K562 (cell line): ENCODE data around the gene BHLHE40. TPM values are rescaled to one million over a fixed set of nuclear protein-coding genes. Genes with fewer than 3 reads are reported as not detected.

Experiments
- HDAC1 ChIP-seq, 2 experiments: fragments of 450-650 bp; IDR thresholded peaks; 2 replicates each; pipeline ENCODE4 v1.6.1; 2016 to 2017; ENCODE audit warnings: inconsistent platforms in 1 of 2, mild to moderate bottlenecking in 1 of 2, moderate library complexity in 1 of 2
- L3MBTL2 ChIP-seq: fragments of 450-650 bp; IDR thresholded peaks from 2 replicates; pipeline ENCODE4 v1.6.1; 2016; ENCODE audit warnings: mild to moderate bottlenecking, moderate library complexity
- MECOM ChIP-seq: fragments of 250-450 bp; sonication (Bioruptor Pico); IDR thresholded peaks from 2 replicates; pipeline ENCODE4 v1.8.0; 2022; ENCODE audit warnings: inconsistent platforms
- NBN ChIP-seq: fragments of 450-650 bp; IDR thresholded peaks from 2 replicates; pipeline ENCODE4 v1.6.1; 2016; ENCODE audit warnings: low read depth, mild to moderate bottlenecking
- POLR2AphosphoS5 ChIP-seq: IDR thresholded peaks from 2 replicates; pipeline ENCODE4 v1.6.1; 2011; ENCODE audit warnings: mild to moderate bottlenecking, low read depth, low read length, moderate library complexity; ENCODE audit not compliant: control insufficient read depth, insufficient read depth
- POLR2B ChIP-seq: fragments of 450-650 bp; IDR thresholded peaks from 2 replicates; pipeline ENCODE4 v1.6.1; 2018; ENCODE audit warnings: low read depth; ENCODE audit not compliant: partially characterized antibody
- ZBTB1 ChIP-seq: sonication (generic); formaldehyde crosslinking; IDR thresholded peaks from 2 replicates; pipeline ENCODE4 v1.8.1; 2023; ENCODE audit warnings: missing genetic modification reagents, low read depth, mild to moderate bottlenecking, borderline replicate concordance
- ZNF24 ChIP-seq: fragments of 450-650 bp; IDR thresholded peaks from 2 replicates; pipeline ENCODE4 v1.6.1; 2016
- ZNF384 ChIP-seq: IDR thresholded peaks from 2 replicates; pipeline ENCODE4 v1.6.1; 2012; ENCODE audit warnings: low read depth, low read length, improper control_type of control experiment
- ZNF830 ChIP-seq: fragments of 250-450 bp; sonication (Bioruptor Pico); IDR thresholded peaks from 2 replicates; pipeline ENCODE4 v1.5.0; 2021; ENCODE audit warnings: mild to moderate bottlenecking
- polyA plus RNA-seq, 8 experiments: library from polyadenylated mRNA; depleted of rRNA in 4 of 8; stranded (reverse) in 5 of 8; unstranded in 3 of 8; fragments of >200 nt; fragmentation: Nextera tagmentation in 2 of 8; fragmentation: Illumina TruSeq in 1 of 8; extraction: Ambion mirVana in 2 of 8; extraction: Trizol in 1 of 8; gene quantifications; 2 replicates each; pipeline versions ENCODE4 v1.2.1 to v1.2.3, GENCODE V29; 2011 to 2014; ENCODE audit warnings: inconsistent platforms in 1 of 8, missing spikeins in 1 of 8
- total RNA-seq, 7 experiments: library from RNA; depleted of rRNA in 6 of 7; stranded (reverse); fragments of >200 nt in 6 of 7; fragmentation: Illumina TruSeq in 2 of 7; extraction: Trizol in 2 of 7; gene quantifications; 2 replicates each; pipeline versions ENCODE4 v1.2.1 to v1.2.3, GENCODE V29; 2011 to 2021; ENCODE audit warnings: low replicate concordance in 1 of 7
- TF ChIP-seq, protein P1 (sequence below): sonication (generic); formaldehyde crosslinking; IDR thresholded peaks from 2 replicates; pipeline ENCODE4 v1.8.0; 2023; ENCODE audit warnings: missing genetic modification reagents, mild to moderate bottlenecking, borderline replicate concordance
- TF ChIP-seq, protein P2 (sequence below): sonication (generic); formaldehyde crosslinking; IDR thresholded peaks from 2 replicates; pipeline ENCODE4 v1.8.0; 2022; ENCODE audit warnings: mild to moderate bottlenecking, missing genetic modification reagents
- TF ChIP-seq, protein P3 (sequence below): fragments of 250-450 bp; sonication (Bioruptor Pico); IDR thresholded peaks from 2 replicates; pipeline ENCODE4 v1.4.0; 2020

BHLHE40 gene
- total and polyA plus RNA-seq, 9 of the 15 experiments (the other 6 are each of a cell fraction or from before 2014, with no cell fraction given): 12.0 to 83.9 (median 31.4) TPM

DNA sequence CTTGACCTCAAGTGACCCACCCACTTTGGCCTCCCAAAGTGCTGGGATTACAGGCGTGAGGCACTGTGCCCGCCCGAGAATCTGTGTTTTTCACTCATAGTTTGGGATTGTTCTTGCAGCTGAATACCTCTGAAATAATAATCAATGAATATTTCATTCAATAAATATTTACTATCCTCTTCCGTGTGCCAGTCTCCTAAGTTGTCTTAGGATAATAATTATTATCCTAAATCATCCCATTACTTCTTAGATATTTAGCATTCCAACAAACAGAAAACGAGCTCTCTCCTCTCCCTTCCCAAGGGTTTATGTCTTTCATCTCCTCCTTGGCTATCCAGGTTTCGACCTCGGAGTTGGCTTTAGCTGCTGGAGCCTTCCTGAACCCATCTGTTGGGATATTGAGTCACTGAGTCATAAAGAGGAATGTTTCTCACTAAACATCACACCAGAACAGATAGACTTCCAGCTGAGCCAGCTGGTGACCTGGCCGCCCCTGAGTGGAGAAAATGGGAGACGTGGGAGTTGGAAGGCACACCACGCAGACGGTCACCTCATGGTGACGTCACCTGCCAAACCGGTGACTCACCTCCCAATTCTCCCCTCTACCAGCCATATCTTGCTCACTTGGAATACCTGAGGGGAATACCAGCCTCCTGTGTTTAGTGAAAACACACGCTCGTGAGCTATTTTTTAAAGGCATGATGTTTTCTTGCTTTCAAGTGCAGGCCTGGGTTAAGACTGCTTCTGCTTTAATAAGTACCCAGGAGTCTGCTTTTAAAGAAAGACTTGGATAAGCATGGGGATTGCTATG lies 43.9 kb downstream of the BHLHE40 start (continued):
- TF ChIP-seq, protein P1, sequence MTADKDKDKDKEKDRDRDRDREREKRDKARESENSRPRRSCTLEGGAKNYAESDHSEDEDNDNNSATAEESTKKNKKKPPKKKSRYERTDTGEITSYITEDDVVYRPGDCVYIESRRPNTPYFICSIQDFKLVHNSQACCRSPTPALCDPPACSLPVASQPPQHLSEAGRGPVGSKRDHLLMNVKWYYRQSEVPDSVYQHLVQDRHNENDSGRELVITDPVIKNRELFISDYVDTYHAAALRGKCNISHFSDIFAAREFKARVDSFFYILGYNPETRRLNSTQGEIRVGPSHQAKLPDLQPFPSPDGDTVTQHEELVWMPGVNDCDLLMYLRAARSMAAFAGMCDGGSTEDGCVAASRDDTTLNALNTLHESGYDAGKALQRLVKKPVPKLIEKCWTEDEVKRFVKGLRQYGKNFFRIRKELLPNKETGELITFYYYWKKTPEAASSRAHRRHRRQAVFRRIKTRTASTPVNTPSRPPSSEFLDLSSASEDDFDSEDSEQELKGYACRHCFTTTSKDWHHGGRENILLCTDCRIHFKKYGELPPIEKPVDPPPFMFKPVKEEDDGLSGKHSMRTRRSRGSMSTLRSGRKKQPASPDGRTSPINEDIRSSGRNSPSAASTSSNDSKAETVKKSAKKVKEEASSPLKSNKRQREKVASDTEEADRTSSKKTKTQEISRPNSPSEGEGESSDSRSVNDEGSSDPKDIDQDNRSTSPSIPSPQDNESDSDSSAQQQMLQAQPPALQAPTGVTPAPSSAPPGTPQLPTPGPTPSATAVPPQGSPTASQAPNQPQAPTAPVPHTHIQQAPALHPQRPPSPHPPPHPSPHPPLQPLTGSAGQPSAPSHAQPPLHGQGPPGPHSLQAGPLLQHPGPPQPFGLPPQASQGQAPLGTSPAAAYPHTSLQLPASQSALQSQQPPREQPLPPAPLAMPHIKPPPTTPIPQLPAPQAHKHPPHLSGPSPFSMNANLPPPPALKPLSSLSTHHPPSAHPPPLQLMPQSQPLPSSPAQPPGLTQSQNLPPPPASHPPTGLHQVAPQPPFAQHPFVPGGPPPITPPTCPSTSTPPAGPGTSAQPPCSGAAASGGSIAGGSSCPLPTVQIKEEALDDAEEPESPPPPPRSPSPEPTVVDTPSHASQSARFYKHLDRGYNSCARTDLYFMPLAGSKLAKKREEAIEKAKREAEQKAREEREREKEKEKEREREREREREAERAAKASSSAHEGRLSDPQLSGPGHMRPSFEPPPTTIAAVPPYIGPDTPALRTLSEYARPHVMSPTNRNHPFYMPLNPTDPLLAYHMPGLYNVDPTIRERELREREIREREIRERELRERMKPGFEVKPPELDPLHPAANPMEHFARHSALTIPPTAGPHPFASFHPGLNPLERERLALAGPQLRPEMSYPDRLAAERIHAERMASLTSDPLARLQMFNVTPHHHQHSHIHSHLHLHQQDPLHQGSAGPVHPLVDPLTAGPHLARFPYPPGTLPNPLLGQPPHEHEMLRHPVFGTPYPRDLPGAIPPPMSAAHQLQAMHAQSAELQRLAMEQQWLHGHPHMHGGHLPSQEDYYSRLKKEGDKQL (CRISPR knock-in tag): no peak
- TF ChIP-seq, protein P2, sequence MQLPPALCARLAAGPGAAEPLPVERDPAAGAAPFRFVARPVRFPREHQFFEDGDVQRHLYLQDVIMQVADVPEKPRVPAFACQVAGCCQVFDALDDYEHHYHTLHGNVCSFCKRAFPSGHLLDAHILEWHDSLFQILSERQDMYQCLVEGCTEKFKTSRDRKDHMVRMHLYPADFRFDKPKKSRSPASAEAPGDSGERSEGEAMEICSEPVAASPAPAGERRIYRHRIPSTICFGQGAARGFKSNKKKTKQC (CRISPR knock-in tag): 0 out of 2 replicates have a peak, but pooled peaks have one; percentile 17
- TF ChIP-seq MECOM (CRISPR knock-in tag) (no peak), HDAC1 (IDR thresholded peaks at IDR 0.05) (peak; percentile 57 to 78; a peak in 3 of 4 replicates), ZNF830 (CRISPR knock-in tag) (no peak), ZBTB1 (CRISPR knock-in tag) (0 out of 2 replicates have a peak, but pooled peaks have one; percentile 36), NBN (peak; percentile 94), ZNF24 (peak; percentile 34; the same call in 1 of the 2 replicates), L3MBTL2 (peak; percentile 64), POLR2AphosphoS5 (peak; percentile 83; the same call in 1 of the 2 replicates), POLR2B (no peak), ZNF384 (0 out of 2 replicates have a peak, but pooled peaks have one; percentile 15)
- TF ChIP-seq, protein P3, sequence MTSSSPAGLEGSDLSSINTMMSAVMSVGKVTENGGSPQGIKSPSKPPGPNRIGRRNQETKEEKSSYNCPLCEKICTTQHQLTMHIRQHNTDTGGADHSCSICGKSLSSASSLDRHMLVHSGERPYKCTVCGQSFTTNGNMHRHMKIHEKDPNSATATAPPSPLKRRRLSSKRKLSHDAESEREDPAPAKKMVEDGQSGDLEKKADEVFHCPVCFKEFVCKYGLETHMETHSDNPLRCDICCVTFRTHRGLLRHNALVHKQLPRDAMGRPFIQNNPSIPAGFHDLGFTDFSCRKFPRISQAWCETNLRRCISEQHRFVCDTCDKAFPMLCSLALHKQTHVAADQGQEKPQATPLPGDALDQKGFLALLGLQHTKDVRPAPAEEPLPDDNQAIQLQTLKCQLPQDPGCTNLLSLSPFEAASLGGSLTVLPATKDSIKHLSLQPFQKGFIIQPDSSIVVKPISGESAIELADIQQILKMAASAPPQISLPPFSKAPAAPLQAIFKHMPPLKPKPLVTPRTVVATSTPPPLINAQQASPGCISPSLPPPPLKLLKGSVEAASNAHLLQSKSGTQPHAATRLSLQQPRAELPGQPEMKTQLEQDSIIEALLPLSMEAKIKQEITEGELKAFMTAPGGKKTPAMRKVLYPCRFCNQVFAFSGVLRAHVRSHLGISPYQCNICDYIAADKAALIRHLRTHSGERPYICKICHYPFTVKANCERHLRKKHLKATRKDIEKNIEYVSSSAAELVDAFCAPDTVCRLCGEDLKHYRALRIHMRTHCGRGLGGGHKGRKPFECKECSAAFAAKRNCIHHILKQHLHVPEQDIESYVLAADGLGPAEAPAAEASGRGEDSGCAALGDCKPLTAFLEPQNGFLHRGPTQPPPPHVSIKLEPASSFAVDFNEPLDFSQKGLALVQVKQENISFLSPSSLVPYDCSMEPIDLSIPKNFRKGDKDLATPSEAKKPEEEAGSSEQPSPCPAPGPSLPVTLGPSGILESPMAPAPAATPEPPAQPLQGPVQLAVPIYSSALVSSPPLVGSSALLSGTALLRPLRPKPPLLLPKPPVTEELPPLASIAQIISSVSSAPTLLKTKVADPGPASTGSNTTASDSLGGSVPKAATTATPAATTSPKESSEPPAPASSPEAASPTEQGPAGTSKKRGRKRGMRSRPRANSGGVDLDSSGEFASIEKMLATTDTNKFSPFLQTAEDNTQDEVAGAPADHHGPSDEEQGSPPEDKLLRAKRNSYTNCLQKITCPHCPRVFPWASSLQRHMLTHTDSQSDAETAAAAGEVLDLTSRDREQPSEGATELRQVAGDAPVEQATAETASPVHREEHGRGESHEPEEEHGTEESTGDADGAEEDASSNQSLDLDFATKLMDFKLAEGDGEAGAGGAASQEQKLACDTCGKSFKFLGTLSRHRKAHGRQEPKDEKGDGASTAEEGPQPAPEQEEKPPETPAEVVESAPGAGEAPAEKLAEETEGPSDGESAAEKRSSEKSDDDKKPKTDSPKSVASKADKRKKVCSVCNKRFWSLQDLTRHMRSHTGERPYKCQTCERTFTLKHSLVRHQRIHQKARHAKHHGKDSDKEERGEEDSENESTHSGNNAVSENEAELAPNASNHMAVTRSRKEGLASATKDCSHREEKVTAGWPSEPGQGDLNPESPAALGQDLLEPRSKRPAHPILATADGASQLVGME (CRISPR knock-in tag): peak; percentile 67; the same call in 1 of the 2 replicates
